NCI-H82 treated with DMSO at 0.1 percent for 48 hours (cell line): Measurements from ENCODE around the gene PALLD.

ENCODE experiments used
- DNase-seq: peaks from one replicate; lab custom pipeline; 2025; ENCODE audit not compliant: unreplicated experiment; lab: John Stamatoyannopoulos, UW

PALLD gene

GRCh38 chr4:168751263-168752225, 254.7 kb downstream of the PALLD start:
- no peak for DNase-seq

- DNase-seq = no peak
Observed at GRCh38 chr4:168755598-168756477, 259.0 kb downstream of the PALLD start.

GRCh38 chr4:168757500-168757899, 260.6 kb downstream of the PALLD start:
- DNase-seq = no peak

- no peak for DNase-seq
Observed at GRCh38 chr4:168758351-168758876, 261.6 kb downstream of the PALLD start.

GRCh38 chr4:168759321-168759720, 262.5 kb downstream of the PALLD start:
- no peak for DNase-seq

GRCh38 chr4:168759959-168760527, 263.2 kb downstream of the PALLD start:
- no peak for DNase-seq

- no peak for DNase-seq
Observed at GRCh38 chr4:168761066-168761465, 264.2 kb downstream of the PALLD start.

- DNase-seq = no peak
Observed at GRCh38 chr4:168765322-168765721, 268.5 kb downstream of the PALLD start.

- DNase-seq = no peak
Observed at GRCh38 chr4:168765726-168766125, 268.9 kb downstream of the PALLD start.

- DNase-seq = no peak
Observed at GRCh38 chr4:168766604-168767316, 269.9 kb downstream of the PALLD start.

- no peak for DNase-seq
Observed at GRCh38 chr4:168769416-168769815, 272.6 kb downstream of the PALLD start.

- no peak for DNase-seq
Observed at GRCh38 chr4:168769837-168770236, 273.0 kb downstream of the PALLD start.

GRCh38 chr4:168771251-168771650, 274.4 kb downstream of the PALLD start:
- no peak for DNase-seq

- no peak for DNase-seq
Observed at GRCh38 chr4:168773388-168774195, 276.7 kb downstream of the PALLD start.

GRCh38 chr4:168776382-168776781, 279.5 kb downstream of the PALLD start:
- no peak for DNase-seq

- no peak for DNase-seq
Observed at GRCh38 chr4:168777277-168777965, 280.6 kb downstream of the PALLD start.

- no peak for DNase-seq
Observed at GRCh38 chr4:168781341-168781740, 284.5 kb downstream of the PALLD start.

GRCh38 chr4:168781926-168782325, 285.1 kb downstream of the PALLD start:
- DNase-seq = no peak

GRCh38 chr4:168782439-168782838, 285.6 kb downstream of the PALLD start:
- no peak for DNase-seq
